Right lobe of liver (tissue), 6 donors: Measurements from ENCODE around the gene IBTK. TPM values are rescaled to one million over a fixed set of nuclear protein-coding genes. Genes with fewer than 3 reads are reported as not detected.

Experiments
- ATAC-seq, 4 donors: fragments of 200-7000 bp; cut with Tn5 transposase; one replicate each; pipeline ENCODE4 v1.9.1; 2020; ENCODE audit warnings: mild to moderate bottlenecking in 4 of 4, moderate library complexity in 4 of 4
- DNase-seq, 3 donors: peaks; one replicate each; pipeline ENCODE4 v3.0.0-alpha.2; 2020
- H3K27ac ChIP-seq, 3 donors: fragments of 200-600 bp; one replicate each; pipeline ENCODE4 v1.8.0; 2022
- H3K27me3 ChIP-seq, 2 donors: fragments of 200-600 bp; one replicate each; pipeline ENCODE4 v1.8.0; 2022
- H3K36me3 ChIP-seq, 4 donors: fragments of 200-600 bp; sonication (generic) in 1 of 4; one replicate each; pipeline versions ENCODE4 v1.5.1 to v1.8.0; 2017 to 2022; ENCODE audit warnings: control low read depth in 1 of 4
- H3K4me1 ChIP-seq, 4 donors: fragments of 200-600 bp; sonication (generic) in 1 of 4; one replicate each; pipeline versions ENCODE4 v1.5.1 to v1.8.0; 2017 to 2022; ENCODE audit warnings: control low read depth in 1 of 4
- H3K4me3 ChIP-seq, 3 donors: fragments of 200-600 bp; one replicate each; pipeline ENCODE4 v1.8.0; 2022
- H3K9me3 ChIP-seq, 4 donors: fragments of 200-600 bp; sonication (generic) in 1 of 4; one replicate each; pipeline versions ENCODE4 v1.5.1 to v1.8.0; 2017 to 2022; ENCODE audit warnings: control low read depth in 1 of 4
- POLR2A ChIP-seq: fragments of 450-650 bp; IDR thresholded peaks from one replicate; pipeline ENCODE4 v1.6.1; 2017; ENCODE audit warnings: antibody characterized with exemption, mild to moderate bottlenecking
- WGBS: methylation state at CpG from one replicate; pipeline ENCODE4 v1.1.6; 2018; ENCODE audit warnings: low coverage, low lambda C conversion rate; ENCODE audit not compliant: insufficient coverage; ENCODE audit errors: missing lambda C conversion rate; 5-methylcytosine and 5-hydroxymethylcytosine counted together
- intact Hi-C, 2 donors: fragments of 100-400 bp; cut with DNase I; formaldehyde crosslinking; loops; one replicate each; pipeline versions ENCODE4 v1.11.2 to v1.14.1; 2022
- total RNA-seq, 6 experiments: library from RNA; depleted of rRNA in 2 of 6; stranded (reverse); fragments of >200 nt in 2 of 6; fragmentation: NEBNext Ultra II Directional in 3 of 6; extraction: Animal tissue kit (Norgen Biotek cat#: 25700) in 3 of 6; gene quantifications; one replicate each; pipeline versions ENCODE4 v1.1.0 to v1.2.4, GENCODE V29; 2016 to 2023
- TF ChIP-seq, protein P1 (sequence below), 4 donors: fragments of 200-600 bp in 3 of 4; fragments of 450-650 bp in 1 of 4; IDR thresholded peaks; one replicate each; pipeline versions ENCODE4 v1.5.1 to v1.8.0; 2016 to 2022; ENCODE audit warnings: antibody characterized with exemption in 4 of 4, mild to moderate bottlenecking in 2 of 4
- donor health status: DM: no; HTN: yes; CAD: no.
- donor health status: DM: no; HTN: no; CAD: no.
- donor health status: DM: no; HTN: no; CAD: no.
- donor health status: DM: no; HTN: yes; CAD: no.
- donor health status: DM: no; HTN: yes; CAD: no.

Gene IBTK
- total RNA-seq, 6 experiments from 2014 or later = 24.9 to 44.5 (median 28.9) TPM

GRCh38 chr6:82196161-82196560 is 51.4 kb downstream of the IBTK start:
- H3K9me3 ChIP-seq = no peaks in the 10 kb centered on the region
- no peaks in the 10 kb centered on the region for H3K27me3 ChIP-seq
- ATAC-seq = no peak
- no peak for DNase-seq
- H3K36me3 ChIP-seq = peaks cover 0 to 95% (median 36%) of the 10 kb centered on the region in 4 donors
- no peak overlapping the region for H3K4me3 ChIP-seq
- TF ChIP-seq, protein P1, sequence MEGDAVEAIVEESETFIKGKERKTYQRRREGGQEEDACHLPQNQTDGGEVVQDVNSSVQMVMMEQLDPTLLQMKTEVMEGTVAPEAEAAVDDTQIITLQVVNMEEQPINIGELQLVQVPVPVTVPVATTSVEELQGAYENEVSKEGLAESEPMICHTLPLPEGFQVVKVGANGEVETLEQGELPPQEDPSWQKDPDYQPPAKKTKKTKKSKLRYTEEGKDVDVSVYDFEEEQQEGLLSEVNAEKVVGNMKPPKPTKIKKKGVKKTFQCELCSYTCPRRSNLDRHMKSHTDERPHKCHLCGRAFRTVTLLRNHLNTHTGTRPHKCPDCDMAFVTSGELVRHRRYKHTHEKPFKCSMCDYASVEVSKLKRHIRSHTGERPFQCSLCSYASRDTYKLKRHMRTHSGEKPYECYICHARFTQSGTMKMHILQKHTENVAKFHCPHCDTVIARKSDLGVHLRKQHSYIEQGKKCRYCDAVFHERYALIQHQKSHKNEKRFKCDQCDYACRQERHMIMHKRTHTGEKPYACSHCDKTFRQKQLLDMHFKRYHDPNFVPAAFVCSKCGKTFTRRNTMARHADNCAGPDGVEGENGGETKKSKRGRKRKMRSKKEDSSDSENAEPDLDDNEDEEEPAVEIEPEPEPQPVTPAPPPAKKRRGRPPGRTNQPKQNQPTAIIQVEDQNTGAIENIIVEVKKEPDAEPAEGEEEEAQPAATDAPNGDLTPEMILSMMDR (IDR thresholded peaks at IDR 0.05) = no peak
- H3K27ac ChIP-seq = no peak overlapping the region
- H3K4me1 ChIP-seq = no peaks in the 10 kb centered on the region
- intact Hi-C loops = no loop called here

DNA sequence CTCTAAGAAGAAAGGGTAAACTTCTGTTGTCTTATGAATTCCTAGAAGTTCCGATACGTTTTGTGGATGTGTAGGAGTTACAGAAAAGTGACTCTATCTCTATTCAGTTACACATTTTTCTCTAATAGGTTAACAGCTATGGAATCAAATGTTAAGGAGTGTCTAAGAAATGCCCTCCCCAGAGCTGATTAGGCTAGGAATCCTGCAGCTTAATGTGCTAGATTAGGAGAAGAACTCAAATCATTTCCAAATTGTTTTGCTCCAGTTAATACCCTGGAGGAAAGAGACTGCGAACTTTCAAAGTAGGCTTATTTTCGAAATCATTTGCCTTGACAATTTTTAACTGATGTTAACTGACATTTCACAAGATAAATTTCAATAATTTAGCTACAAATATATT is 51.9 kb downstream of the IBTK start:
- H3K4me3 ChIP-seq = no peak overlapping the region
- WGBS = 91% methylated on average over 4 of the region's 4 CpGs
- TF ChIP-seq, protein P1 (IDR thresholded peaks at IDR 0.05) = no peak
- TF ChIP-seq POLR2A = no peak
- no peaks in the 10 kb centered on the region for H3K4me1 ChIP-seq
- ATAC-seq = no peak
- H3K9me3 ChIP-seq = no peaks in the 10 kb centered on the region
- no peaks in the 10 kb centered on the region for H3K27me3 ChIP-seq
- DNase-seq = no peak
- H3K36me3 ChIP-seq = peaks cover 0 to 90% (median 39%) of the 10 kb centered on the region in 4 donors
- intact Hi-C loops = no loop called here
- H3K27ac ChIP-seq = no peak overlapping the region

DNA sequence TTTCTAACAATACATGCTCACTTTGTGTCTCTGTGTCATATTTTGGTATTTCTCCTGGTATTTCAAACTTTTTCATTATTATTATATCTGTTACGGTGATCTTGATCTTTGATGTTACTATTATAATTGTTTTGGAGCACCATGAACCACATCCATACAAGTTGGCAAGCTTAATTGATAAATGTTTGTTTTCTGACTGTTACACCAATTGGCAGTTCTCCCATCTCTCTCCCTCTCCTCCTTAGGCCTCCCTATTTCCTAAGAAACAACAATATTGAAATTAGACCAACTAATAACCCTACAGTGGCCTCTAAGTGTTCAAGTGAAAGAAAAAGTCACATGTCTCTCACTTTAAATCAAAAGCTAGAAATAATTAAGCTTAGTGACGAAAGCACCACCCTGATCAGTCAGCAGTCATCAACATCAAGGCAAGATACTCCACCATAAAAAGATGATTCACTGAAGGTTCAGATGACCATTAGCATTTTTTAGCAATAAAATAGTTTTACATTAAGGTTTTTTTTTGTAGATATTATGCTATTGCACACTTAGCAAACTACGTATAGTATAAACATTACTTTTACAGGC is 61.5 kb downstream of the IBTK start:
- TF ChIP-seq, protein P1 (IDR thresholded peaks at IDR 0.05) = no peak
- no peak for TF ChIP-seq POLR2A
- H3K9me3 ChIP-seq = no peaks in the 10 kb centered on the region
- WGBS = 67% methylated on average over 3 of the region's 3 CpGs
- ATAC-seq = peak; percentile 49 to 78 (median 74)
- no peak overlapping the region for H3K4me3 ChIP-seq
- peaks cover 0 to 7% (median 0%) of the 10 kb centered on the region in 4 donors for H3K4me1 ChIP-seq
- DNase-seq = no peak
- no peak overlapping the region for H3K27ac ChIP-seq
- intact Hi-C loops = no loop called here
- H3K36me3 ChIP-seq = peaks cover 0 to 63% (median 21%) of the 10 kb centered on the region in 4 donors
- H3K27me3 ChIP-seq = no peaks in the 10 kb centered on the region

DNA sequence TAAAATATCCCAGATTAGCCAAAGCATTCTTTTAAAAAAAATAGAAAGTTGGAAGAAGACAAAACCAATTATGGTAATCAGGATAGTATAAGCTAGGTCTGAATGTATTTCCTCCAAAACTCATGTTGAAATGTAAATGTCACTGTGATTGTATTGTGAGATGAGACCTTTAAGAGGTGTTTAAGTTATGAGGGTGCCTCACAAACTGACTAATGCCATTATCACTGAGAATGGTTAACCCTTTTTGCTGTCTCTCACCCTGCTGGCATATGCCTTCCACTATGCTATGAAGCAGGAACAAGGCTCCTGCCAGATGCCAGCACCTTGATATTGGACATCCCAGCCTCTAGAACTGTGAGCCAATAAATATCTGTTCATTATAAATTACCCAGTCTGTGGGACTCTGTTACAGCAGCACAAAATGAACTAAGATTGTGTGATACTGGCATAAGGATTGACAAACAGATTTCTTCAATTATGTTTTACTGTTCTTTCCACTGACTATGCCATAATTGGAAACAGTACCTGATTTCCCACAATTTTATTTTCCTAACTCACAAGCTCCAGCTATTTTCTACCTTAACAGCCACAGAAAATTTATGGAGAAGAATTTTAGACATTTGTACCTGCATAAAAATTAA is 63.8 kb downstream of the IBTK start:
- H3K27ac ChIP-seq = no peak overlapping the region
- H3K36me3 ChIP-seq = peaks cover 0 to 53% (median 20%) of the 10 kb centered on the region in 4 donors
- peaks cover 0 to 7% (median 0%) of the 10 kb centered on the region in 4 donors for H3K4me1 ChIP-seq
- H3K9me3 ChIP-seq = no peaks in the 10 kb centered on the region
- ATAC-seq (no peak), DNase-seq (no peak)
- TF ChIP-seq, protein P1 (IDR thresholded peaks at IDR 0.05) = no peak
- no peak for TF ChIP-seq POLR2A
- no peaks in the 10 kb centered on the region for H3K27me3 ChIP-seq
- no peak overlapping the region for H3K4me3 ChIP-seq
- intact Hi-C loops = no loop called here
